HCT116 (cell line): ENCODE results near the gene CRHBP.

Experiments used
- CEBPB ChIP-seq: IDR thresholded peaks from 2 replicates; pipeline ENCODE4 v1.6.1; 2012; ENCODE audit warnings: low read depth
- EZH2 ChIP-seq: fragments of 200-600 bp; sonication (generic); IDR thresholded peaks from 2 replicates; pipeline ENCODE4 v1.6.1; 2017; ENCODE audit warnings: antibody characterized with exemption, mixed run types
- POLR2A ChIP-seq: IDR thresholded peaks from 2 replicates; pipeline ENCODE4 v1.7.0; 2011; ENCODE audit warnings: borderline replicate concordance; ENCODE audit not compliant: insufficient read depth, insufficient read length; ENCODE audit errors: extremely low read depth
- RAD21 ChIP-seq: IDR thresholded peaks from 2 replicates; pipeline ENCODE4 v1.6.1; 2012; ENCODE audit warnings: low read depth, mild to moderate bottlenecking
- TF ChIP-seq, protein P1 (sequence below), 3 experiments: fragments of 200-600 bp in 1 of 3; sonication (generic) in 1 of 3; IDR thresholded peaks in 2 of 3; conservative IDR thresholded peaks in 1 of 3; 2 replicates each; pipeline ENCODE4 v1.5.1; 2012 to 2017; ENCODE audit warnings: low read depth in 2 of 3, low read length in 2 of 3, antibody characterized with exemption in 1 of 3, borderline replicate concordance in 1 of 3, control low read depth in 1 of 3, mild to moderate bottlenecking in 1 of 3, mixed read lengths in 1 of 3, mixed run types in 1 of 3, moderate library complexity in 1 of 3; ENCODE audit not compliant: insufficient read depth in 1 of 3
- TF ChIP-seq, protein P2 (sequence below): IDR thresholded peaks from 2 replicates; pipeline ENCODE4 v1.6.1; 2011; ENCODE audit warnings: mild to moderate bottlenecking, low read length, moderate library complexity; ENCODE audit not compliant: insufficient replicate concordance; ENCODE audit errors: extremely low read depth

DNA sequence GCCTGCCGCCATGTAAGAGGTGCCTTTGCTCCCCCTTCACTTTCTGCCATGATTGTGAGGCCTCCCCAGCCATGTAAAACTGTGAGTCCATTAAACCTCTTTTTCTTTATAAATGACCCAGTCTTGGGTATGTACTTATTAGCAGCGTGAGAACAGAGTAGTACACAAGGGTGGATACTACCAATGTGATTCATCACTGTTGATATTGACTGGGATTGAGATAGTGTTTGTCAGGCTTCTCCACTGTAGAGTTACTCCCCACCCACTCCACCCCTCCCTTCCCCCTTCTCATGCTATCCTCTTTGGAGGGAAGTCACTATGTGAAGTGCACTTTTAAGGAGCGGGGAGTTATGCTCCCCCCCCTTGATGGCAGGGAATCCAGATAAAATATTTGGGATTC lies 11.4 kb upstream of the CRHBP start:
- no peak for TF ChIP-seq EZH2
- TF ChIP-seq RAD21 = no peak
- TF ChIP-seq, protein P1, sequence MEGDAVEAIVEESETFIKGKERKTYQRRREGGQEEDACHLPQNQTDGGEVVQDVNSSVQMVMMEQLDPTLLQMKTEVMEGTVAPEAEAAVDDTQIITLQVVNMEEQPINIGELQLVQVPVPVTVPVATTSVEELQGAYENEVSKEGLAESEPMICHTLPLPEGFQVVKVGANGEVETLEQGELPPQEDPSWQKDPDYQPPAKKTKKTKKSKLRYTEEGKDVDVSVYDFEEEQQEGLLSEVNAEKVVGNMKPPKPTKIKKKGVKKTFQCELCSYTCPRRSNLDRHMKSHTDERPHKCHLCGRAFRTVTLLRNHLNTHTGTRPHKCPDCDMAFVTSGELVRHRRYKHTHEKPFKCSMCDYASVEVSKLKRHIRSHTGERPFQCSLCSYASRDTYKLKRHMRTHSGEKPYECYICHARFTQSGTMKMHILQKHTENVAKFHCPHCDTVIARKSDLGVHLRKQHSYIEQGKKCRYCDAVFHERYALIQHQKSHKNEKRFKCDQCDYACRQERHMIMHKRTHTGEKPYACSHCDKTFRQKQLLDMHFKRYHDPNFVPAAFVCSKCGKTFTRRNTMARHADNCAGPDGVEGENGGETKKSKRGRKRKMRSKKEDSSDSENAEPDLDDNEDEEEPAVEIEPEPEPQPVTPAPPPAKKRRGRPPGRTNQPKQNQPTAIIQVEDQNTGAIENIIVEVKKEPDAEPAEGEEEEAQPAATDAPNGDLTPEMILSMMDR (IDR thresholded peaks at IDR 0.05 in 2 of 3, conservative IDR thresholded peaks at IDR 0.05 in 1 of 3; ENCODE audit: borderline replicate concordance in 1 of 3, insufficient read depth in 1 of 3, low read depth in 2 of 3, low read length in 2 of 3) = no peak
- TF ChIP-seq, protein P2, sequence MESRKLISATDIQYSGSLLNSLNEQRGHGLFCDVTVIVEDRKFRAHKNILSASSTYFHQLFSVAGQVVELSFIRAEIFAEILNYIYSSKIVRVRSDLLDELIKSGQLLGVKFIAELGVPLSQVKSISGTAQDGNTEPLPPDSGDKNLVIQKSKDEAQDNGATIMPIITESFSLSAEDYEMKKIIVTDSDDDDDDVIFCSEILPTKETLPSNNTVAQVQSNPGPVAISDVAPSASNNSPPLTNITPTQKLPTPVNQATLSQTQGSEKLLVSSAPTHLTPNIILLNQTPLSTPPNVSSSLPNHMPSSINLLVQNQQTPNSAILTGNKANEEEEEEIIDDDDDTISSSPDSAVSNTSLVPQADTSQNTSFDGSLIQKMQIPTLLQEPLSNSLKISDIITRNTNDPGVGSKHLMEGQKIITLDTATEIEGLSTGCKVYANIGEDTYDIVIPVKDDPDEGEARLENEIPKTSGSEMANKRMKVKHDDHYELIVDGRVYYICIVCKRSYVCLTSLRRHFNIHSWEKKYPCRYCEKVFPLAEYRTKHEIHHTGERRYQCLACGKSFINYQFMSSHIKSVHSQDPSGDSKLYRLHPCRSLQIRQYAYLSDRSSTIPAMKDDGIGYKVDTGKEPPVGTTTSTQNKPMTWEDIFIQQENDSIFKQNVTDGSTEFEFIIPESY = no peak
- TF ChIP-seq POLR2A = no peak
- no peak for TF ChIP-seq CEBPB
